Measurements from ENCODE around the gene SCN3A. TPM values are rescaled to one million over a fixed set of nuclear protein-coding genes. Genes with fewer than 3 reads are reported as not detected.

Gene SCN3A
- total RNA-seq: 0.09 TPM in 1 of 2 replicates, not detected in the other

GRCh38 chr2:165203689-165204559 lies at the start of gene SCN3A:
Gene SCN3A, minus strand, starts transcription at chr2:165204050. Its CDS starts 27,656 bp downstream, at chr2:165176394.

GRCh38 chr2:165239230-165239629 lies 35.4 kb upstream of the SCN3A start, which contains the start of gene SCN2A:
Gene SCN2A, plus strand, starts transcription at chr2:165239414. Its CDS starts 56,410 bp downstream, at chr2:165295824.

Other genes starting within 250 kb of the SCN3A start
- gene SLC38A11, start 248.5 kb downstream of the SCN3A start, total RNA-seq: not detected in 2 replicates
- under 0.01 TPM in 2 replicates for gene SCN2A, start 35.4 kb upstream of the SCN3A start, total RNA-seq

All from endothelial cell of coronary artery (primary cell).